GM23338 (cell line): Measurements from ENCODE around the gene TGFBR3. TPM values are rescaled to one million over a fixed set of nuclear protein-coding genes. Genes with fewer than 3 reads are reported as not detected.
A peak's percentile ranks its signal among the peaks of the same experiment; 100 is the strongest.

Experiments
- ATAC-seq: fragments of 200-7000 bp; cut with Tn5 transposase; 3 replicates; pipeline ENCODE4 v1.9.1; 2020
- DNase-seq: peaks from one replicate; pipeline ENCODE4 v3.0.0-alpha.2; 2015; ENCODE audit warnings: low spot score
- H2AFZ ChIP-seq: fragments of 200-600 bp; sonication (generic); 2 replicates; pipeline ENCODE4 v1.8.0; 2016; ENCODE audit warnings: antibody characterized with exemption, mild to moderate bottlenecking, moderate library complexity
- H3F3A ChIP-seq: fragments of 200-600 bp; sonication (generic); replicated peaks from 2 replicates; pipeline ENCODE4 v1.8.0; 2017; ENCODE audit warnings: antibody characterized with exemption, mixed run types, low read depth
- H3K27ac ChIP-seq: fragments of 200-600 bp; sonication (generic); 2 replicates; pipeline ENCODE4 v1.6.1; 2016; ENCODE audit warnings: low read depth
- H3K27me3 ChIP-seq: fragments of 200-600 bp; sonication (generic); 2 replicates; pipeline ENCODE4 v1.8.0; 2016; ENCODE audit warnings: mild to moderate bottlenecking, mixed run types, moderate library complexity; ENCODE audit not compliant: insufficient read depth
- H3K36me3 ChIP-seq: fragments of 200-600 bp; sonication (generic); 2 replicates; pipeline ENCODE4 v1.8.0; 2016; ENCODE audit warnings: mild to moderate bottlenecking; ENCODE audit not compliant: insufficient read depth
- H3K4me1 ChIP-seq: fragments of 200-600 bp; sonication (generic); 2 replicates; pipeline ENCODE4 v1.8.0; 2016; ENCODE audit warnings: mild to moderate bottlenecking, moderate library complexity; ENCODE audit not compliant: insufficient read depth
- H3K4me2 ChIP-seq: fragments of 200-600 bp; sonication (generic); 2 replicates; pipeline ENCODE4 v1.7.1; 2017; ENCODE audit warnings: mixed run types
- H3K4me3 ChIP-seq: fragments of 200-600 bp; sonication (generic); 2 replicates; pipeline ENCODE4 v1.6.1; 2016; ENCODE audit warnings: mixed run types
- H3K79me2 ChIP-seq: fragments of 200-600 bp; sonication (generic); replicated peaks from 2 replicates; pipeline ENCODE4 v1.8.0; 2017; ENCODE audit warnings: mild to moderate bottlenecking; ENCODE audit not compliant: insufficient read depth
- H3K9me2 ChIP-seq: fragments of 200-600 bp; sonication (generic); 2 replicates; pipeline ENCODE4 v1.8.0; 2017; ENCODE audit not compliant: insufficient read depth
- H4K20me1 ChIP-seq: fragments of 200-600 bp; sonication (generic); replicated peaks from 2 replicates; pipeline ENCODE4 v1.8.0; 2017; ENCODE audit warnings: mild to moderate bottlenecking; ENCODE audit not compliant: insufficient read depth
- H3K27ac Mint-ChIP-seq: 2 replicates; pipeline ENCODE4 v1.8.0; 2020; ENCODE audit warnings: inconsistent platforms, mild to moderate bottlenecking, moderate library complexity, mixed read lengths
- H3K27me3 Mint-ChIP-seq: 3 replicates; pipeline ENCODE4 v1.8.0; 2022; ENCODE audit warnings: low read depth, mild to moderate bottlenecking, moderate library complexity, mixed read lengths, inconsistent platforms; ENCODE audit not compliant: insufficient read depth, poor library complexity
- H3K36me3 Mint-ChIP-seq: 3 replicates; pipeline ENCODE4 v1.8.0; 2021; ENCODE audit warnings: low read depth, mild to moderate bottlenecking, inconsistent platforms, moderate library complexity, mixed read lengths
- H3K4me1 Mint-ChIP-seq: 3 replicates; pipeline ENCODE4 v1.8.0; 2020; ENCODE audit warnings: mild to moderate bottlenecking, inconsistent platforms, mixed read lengths
- H3K4me3 Mint-ChIP-seq: 3 replicates; pipeline ENCODE4 v1.8.0; 2021; ENCODE audit warnings: moderate library complexity, mild to moderate bottlenecking, inconsistent platforms, mixed read lengths
- H3K9me3 Mint-ChIP-seq: 3 replicates; pipeline ENCODE4 v1.8.0; 2020; ENCODE audit warnings: moderate library complexity, mild to moderate bottlenecking, inconsistent platforms, mixed read lengths
- CTCF ChIP-seq, 2 experiments: fragments of 200-600 bp in 1 of 2; sonication (generic) in 1 of 2; conservative IDR thresholded peaks; 2 replicates each; pipeline versions ENCODE4 v1.5.1 to v1.6.1; 2016 to 2017; ENCODE audit warnings: antibody characterized with exemption in 2 of 2, low read depth in 2 of 2, mild to moderate bottlenecking in 2 of 2, moderate library complexity in 1 of 2
- ETS1 ChIP-seq: IDR thresholded peaks from 2 replicates; pipeline ENCODE4 v1.6.1; 2016; ENCODE audit warnings: antibody characterized with exemption
- REST ChIP-seq: IDR thresholded peaks from one replicate; pipeline ENCODE4 v1.6.1; 2018; ENCODE audit warnings: antibody characterized with exemption; ENCODE audit not compliant: unreplicated experiment
- ZNF462 ChIP-seq: fragments of 250-450 bp; sonication (Bioruptor Pico); IDR thresholded peaks from 2 replicates; pipeline ENCODE4 v1.5.0; 2020; ENCODE audit warnings: mild to moderate bottlenecking, moderate library complexity
- polyA plus RNA-seq: library from polyadenylated mRNA; unstranded; fragments of >200 nt; fragmentation: Nextera tagmentation; extraction: Ambion mirVana; gene quantifications from 2 replicates; pipeline ENCODE4 v1.2.1, GENCODE V29; 2016
- total RNA-seq: library from RNA; depleted of rRNA; stranded (reverse); fragments of >200 nt; shearing (Covaris generic); gene quantifications from 2 replicates; pipeline ENCODE4 v1.2.3, GENCODE V29; 2014

The TGFBR3 gene
- total and polyA plus RNA-seq, 2 experiments from 2014 or later, result 1.7 to 2.9 TPM

GRCh38 chr1:91883470-91883869, 2.5 kb downstream of the TGFBR3 start:
- TF ChIP-seq ZNF462 (CRISPR knock-in tag) (no peak), ETS1 (no peak), CTCF (conservative IDR thresholded peaks at IDR 0.05; ENCODE audit: low read depth in 2 of 2) (peak in 1 of 2 experiments; percentile 19; a peak in 1 of 4 replicates), REST (no peak)
- Histone ChIP-seq H3K4me3 (no peak overlapping the region), H3K36me3 (no peaks in the 10 kb centered on the region), H3F3A (no peaks in the 10 kb centered on the region), H3K27ac (no peak overlapping the region), H2AFZ (no peak overlapping the region), H3K4me1 (no peaks in the 10 kb centered on the region), H3K79me2 (no peaks in the 10 kb centered on the region), H3K27me3 (peaks cover 43% of the 10 kb centered on the region), H3K4me2 (no peak overlapping the region), H3K9me2 (no peaks in the 10 kb centered on the region), H4K20me1 (no peaks in the 10 kb centered on the region)
- peak overlapping the region; percentile 19; the same call in 1 of the 3 replicates for H3K4me3 Mint-ChIP-seq
- H3K27me3 Mint-ChIP-seq, result peaks cover 35% of the 10 kb centered on the region
- ATAC-seq (no peak), DNase-seq (no peak)
- H3K27ac Mint-ChIP-seq, result no peak overlapping the region
- peaks cover 12% of the 10 kb centered on the region for H3K4me1 Mint-ChIP-seq
- no peaks in the 10 kb centered on the region; the same call in 2 of the 3 replicates for H3K36me3 Mint-ChIP-seq
- H3K9me3 Mint-ChIP-seq, result no peaks in the 10 kb centered on the region
